Lower leg skin (tissue), 4 donors: ENCODE measurements around the gene ALCAM. TPM values are rescaled to one million over a fixed set of nuclear protein-coding genes. Genes with fewer than 3 reads are reported as not detected.

Source experiments
- DNase-seq, 2 donors: peaks; one replicate each; pipeline ENCODE4 v3.0.0-alpha.2; 2019; ENCODE audit warnings: low spot score in 2 of 2
- H3K4me3 ChIP-seq: fragments of 200-600 bp; sonication (generic); 2 replicates; pipeline ENCODE4 v1.5.1; 2017; ENCODE audit warnings: mild to moderate bottlenecking, low read depth; ENCODE audit not compliant: poor library complexity, severe bottlenecking
- CTCF ChIP-seq, 3 donors: fragments of 450-650 bp; IDR thresholded peaks; one replicate each; pipeline ENCODE4 v1.5.1; 2016; ENCODE audit warnings: antibody characterized with exemption in 3 of 3, mild to moderate bottlenecking in 3 of 3, moderate library complexity in 2 of 3
- POLR2A ChIP-seq, 2 donors: fragments of 450-650 bp; IDR thresholded peaks; one replicate each; pipeline ENCODE4 v1.6.1; 2016 to 2017; ENCODE audit warnings: antibody characterized with exemption in 2 of 2, mild to moderate bottlenecking in 1 of 2, moderate library complexity in 1 of 2
- WGBS, 2 donors: methylation state at CpG; one replicate each; pipeline ENCODE4 v1.1.5; 2018; 5-methylcytosine and 5-hydroxymethylcytosine counted together
- intact Hi-C: fragments of 100-400 bp; cut with DNase I; formaldehyde crosslinking; loops from one replicate; pipeline ENCODE4 v1.15.0; 2023; ENCODE audit warnings: low total_unique reads
- total RNA-seq, 4 donors: library from RNA; depleted of rRNA; stranded (reverse); fragments of >200 nt; gene quantifications; one replicate each; pipeline ENCODE4 v1.1.0, GENCODE V29; 2016

Gene ALCAM
- total RNA-seq, 4 donors from 2014 or later: 21.2 to 58.0 (median 31.1) TPM

- intact Hi-C loops: no loop called here
- H3K4me3 ChIP-seq: no peak overlapping the region
- no peak for DNase-seq
- no peak for TF ChIP-seq POLR2A (IDR thresholded peaks at IDR 0.05)
- TF ChIP-seq CTCF (IDR thresholded peaks at IDR 0.05): no peak
- WGBS, 2 donors: 70 to 80% methylated on average over 3 of the region's 3 CpGs
Observed at GRCh38 chr3:105458518-105459215, 92.0 kb downstream of the ALCAM start.

- DNase-seq: no peak
- WGBS, 2 donors: 68 to 70% methylated on average over 3 of the region's 3 CpGs
- TF ChIP-seq CTCF (IDR thresholded peaks at IDR 0.05) (no peak), POLR2A (IDR thresholded peaks at IDR 0.05) (no peak)
- H3K4me3 ChIP-seq: no peak overlapping the region
- intact Hi-C loops: no loop called here
Observed at GRCh38 chr3:105459566-105460290, 93.0 kb downstream of the ALCAM start.

GRCh38 chr3:105463620-105464019 is 96.9 kb downstream of the ALCAM start:
- intact Hi-C loops: no loop called here
- H3K4me3 ChIP-seq: no peak overlapping the region
- 89 to 95% methylated on average over 1 of the region's 1 CpG for WGBS, 2 donors
- TF ChIP-seq POLR2A (IDR thresholded peaks at IDR 0.05) (no peak), CTCF (IDR thresholded peaks at IDR 0.05) (no peak)
- DNase-seq: no peak

- H3K4me3 ChIP-seq: no peak overlapping the region
- 85 to 87% methylated on average over 2 of the region's 2 CpGs for WGBS, 2 donors
- DNase-seq: no peak
- TF ChIP-seq POLR2A (IDR thresholded peaks at IDR 0.05) (no peak), CTCF (IDR thresholded peaks at IDR 0.05) (no peak)
- intact Hi-C loops: no loop called here
Observed at GRCh38 chr3:105465251-105465853, 98.6 kb downstream of the ALCAM start.

- 83 to 87% methylated on average over 3 of the region's 3 CpGs for WGBS, 2 donors
- intact Hi-C loops: no loop called here
- TF ChIP-seq POLR2A (IDR thresholded peaks at IDR 0.05) (no peak), CTCF (IDR thresholded peaks at IDR 0.05) (no peak)
- no peak for DNase-seq
- H3K4me3 ChIP-seq: no peak overlapping the region
Observed at GRCh38 chr3:105466072-105466471, 99.4 kb downstream of the ALCAM start.
